ENCODE results near the gene RNF13. TPM values are rescaled to one million over a fixed set of nuclear protein-coding genes. Genes with fewer than 3 reads are reported as not detected.

Gene RNF13
- total RNA-seq, 1 experiment from 2014 or later, result 76.9 TPM

DNA sequence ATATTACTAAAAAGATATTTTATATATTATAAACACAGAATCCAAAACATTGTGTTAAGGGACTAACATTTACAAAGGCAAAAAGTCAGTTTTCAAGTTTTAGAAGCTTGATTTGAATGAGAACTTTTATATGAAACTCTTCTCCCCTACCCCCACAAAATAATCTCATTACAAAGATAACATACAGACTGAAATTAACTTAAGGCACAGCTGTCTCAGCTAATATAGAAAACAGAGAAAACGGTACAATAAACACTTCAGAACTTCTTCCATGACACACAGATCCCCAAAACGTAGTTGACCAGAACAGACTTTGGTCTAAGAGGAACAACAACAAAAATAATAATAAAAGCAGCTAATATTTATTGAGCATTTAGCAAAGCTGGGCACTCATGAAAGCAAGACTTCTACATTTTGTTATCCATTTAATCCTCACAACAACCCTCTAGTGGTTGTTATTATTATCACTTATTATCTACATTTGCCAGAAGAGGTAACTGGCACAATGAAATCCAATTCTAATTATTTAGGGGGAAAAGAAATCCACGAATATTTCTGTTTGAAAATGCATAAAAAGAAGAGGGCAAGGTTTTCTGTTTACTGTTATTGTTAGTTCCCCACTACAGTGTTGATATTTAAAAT lies 89.6 kb downstream of the RNF13 start:
- BruUV-seq (replicated peaks), result no TSS peak
- Histone ChIP-seq H3K36me3 (ENCODE audit: control insufficient read depth, insufficient read depth, low read length) (peaks cover 4% of the 10 kb centered on the region; the same call in 1 of the 2 replicates), H3K9me3 (ENCODE audit: control insufficient read depth, insufficient read depth, low read depth, low read length) (no peaks in the 10 kb centered on the region), H3K27ac (ENCODE audit: low read length) (no peak overlapping the region), H3K27me3 (ENCODE audit: control insufficient read depth, insufficient read depth, low read length) (no peaks in the 10 kb centered on the region), H3K4me3 (ENCODE audit: low read depth in 2 of 2, low read length in 2 of 2) (no peak overlapping the region), H3K4me1 (ENCODE audit: control insufficient read depth, insufficient read depth, low read length) (no peaks in the 10 kb centered on the region)
- ATAC-seq, result no peak
- CTCF ChIA-PET, result interaction anchor here (0.6 kb wide), 1 partner anchor 400 kb away, joined by 3 read pairs; no protein-coding TSS in a partner anchor
- no peak for DNase-seq (ENCODE audit: low read depth, low spot score)
- intact Hi-C loops (cut with micrococcal nuclease; ENCODE audit: unreplicated experiment), result no loop called here
- POLR2A ChIA-PET, result no interaction called here
- in situ Hi-C loops (cut with HindIII; ENCODE audit: low pct_unique_long_range_greater_than_20kb, low sequenced_read_pairs), result no loop called here
- TF ChIP-seq, protein P1, sequence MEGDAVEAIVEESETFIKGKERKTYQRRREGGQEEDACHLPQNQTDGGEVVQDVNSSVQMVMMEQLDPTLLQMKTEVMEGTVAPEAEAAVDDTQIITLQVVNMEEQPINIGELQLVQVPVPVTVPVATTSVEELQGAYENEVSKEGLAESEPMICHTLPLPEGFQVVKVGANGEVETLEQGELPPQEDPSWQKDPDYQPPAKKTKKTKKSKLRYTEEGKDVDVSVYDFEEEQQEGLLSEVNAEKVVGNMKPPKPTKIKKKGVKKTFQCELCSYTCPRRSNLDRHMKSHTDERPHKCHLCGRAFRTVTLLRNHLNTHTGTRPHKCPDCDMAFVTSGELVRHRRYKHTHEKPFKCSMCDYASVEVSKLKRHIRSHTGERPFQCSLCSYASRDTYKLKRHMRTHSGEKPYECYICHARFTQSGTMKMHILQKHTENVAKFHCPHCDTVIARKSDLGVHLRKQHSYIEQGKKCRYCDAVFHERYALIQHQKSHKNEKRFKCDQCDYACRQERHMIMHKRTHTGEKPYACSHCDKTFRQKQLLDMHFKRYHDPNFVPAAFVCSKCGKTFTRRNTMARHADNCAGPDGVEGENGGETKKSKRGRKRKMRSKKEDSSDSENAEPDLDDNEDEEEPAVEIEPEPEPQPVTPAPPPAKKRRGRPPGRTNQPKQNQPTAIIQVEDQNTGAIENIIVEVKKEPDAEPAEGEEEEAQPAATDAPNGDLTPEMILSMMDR (IDR thresholded peaks at IDR 0.05), result peak; percentile 41; the same call in 1 of the 2 replicates
- TF ChIP-seq TCF7L2 (IDR thresholded peaks at IDR 0.05; ENCODE audit: low read depth, low read length), result no peak

DNA sequence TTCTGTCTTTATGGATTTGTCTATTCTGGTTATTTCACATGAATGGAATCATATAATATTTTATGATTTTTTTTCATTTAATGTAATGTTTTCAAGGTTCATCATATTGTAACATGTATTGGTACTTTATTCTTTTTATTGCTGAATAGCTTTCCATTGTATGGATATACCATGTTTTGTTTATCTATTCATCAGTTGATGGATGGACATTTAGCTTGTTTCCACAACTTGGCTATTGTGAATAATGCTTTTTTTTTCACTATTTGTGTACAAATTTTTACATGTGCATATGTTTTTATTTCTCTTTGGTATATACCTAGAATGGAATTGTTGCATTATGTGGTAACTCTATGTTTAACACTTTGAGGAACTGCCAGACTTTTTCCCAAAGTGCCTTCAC lies 93.0 kb downstream of the RNF13 start:
- BruUV-seq (replicated peaks), result no TSS peak
- ChIA-PET POLR2A (interaction anchor here (0.7 kb wide), 1 partner anchor 69 kb away, joined by 3 read pairs; no protein-coding TSS in a partner anchor), CTCF (no interaction called here)
- ATAC-seq, result no peak
- H3K36me3 ChIP-seq (ENCODE audit: control insufficient read depth, insufficient read depth, low read length), result peaks cover 4% of the 10 kb centered on the region; the same call in 1 of the 2 replicates
- no peaks in the 10 kb centered on the region for H3K27me3 ChIP-seq (ENCODE audit: control insufficient read depth, insufficient read depth, low read length)
- TF ChIP-seq, protein P2, sequence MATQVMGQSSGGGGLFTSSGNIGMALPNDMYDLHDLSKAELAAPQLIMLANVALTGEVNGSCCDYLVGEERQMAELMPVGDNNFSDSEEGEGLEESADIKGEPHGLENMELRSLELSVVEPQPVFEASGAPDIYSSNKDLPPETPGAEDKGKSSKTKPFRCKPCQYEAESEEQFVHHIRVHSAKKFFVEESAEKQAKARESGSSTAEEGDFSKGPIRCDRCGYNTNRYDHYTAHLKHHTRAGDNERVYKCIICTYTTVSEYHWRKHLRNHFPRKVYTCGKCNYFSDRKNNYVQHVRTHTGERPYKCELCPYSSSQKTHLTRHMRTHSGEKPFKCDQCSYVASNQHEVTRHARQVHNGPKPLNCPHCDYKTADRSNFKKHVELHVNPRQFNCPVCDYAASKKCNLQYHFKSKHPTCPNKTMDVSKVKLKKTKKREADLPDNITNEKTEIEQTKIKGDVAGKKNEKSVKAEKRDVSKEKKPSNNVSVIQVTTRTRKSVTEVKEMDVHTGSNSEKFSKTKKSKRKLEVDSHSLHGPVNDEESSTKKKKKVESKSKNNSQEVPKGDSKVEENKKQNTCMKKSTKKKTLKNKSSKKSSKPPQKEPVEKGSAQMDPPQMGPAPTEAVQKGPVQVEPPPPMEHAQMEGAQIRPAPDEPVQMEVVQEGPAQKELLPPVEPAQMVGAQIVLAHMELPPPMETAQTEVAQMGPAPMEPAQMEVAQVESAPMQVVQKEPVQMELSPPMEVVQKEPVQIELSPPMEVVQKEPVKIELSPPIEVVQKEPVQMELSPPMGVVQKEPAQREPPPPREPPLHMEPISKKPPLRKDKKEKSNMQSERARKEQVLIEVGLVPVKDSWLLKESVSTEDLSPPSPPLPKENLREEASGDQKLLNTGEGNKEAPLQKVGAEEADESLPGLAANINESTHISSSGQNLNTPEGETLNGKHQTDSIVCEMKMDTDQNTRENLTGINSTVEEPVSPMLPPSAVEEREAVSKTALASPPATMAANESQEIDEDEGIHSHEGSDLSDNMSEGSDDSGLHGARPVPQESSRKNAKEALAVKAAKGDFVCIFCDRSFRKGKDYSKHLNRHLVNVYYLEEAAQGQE (IDR thresholded peaks at IDR 0.05; ENCODE audit: insufficient read depth in 1 of 2, low read depth in 2 of 2, low read length in 1 of 2), result no peak
- TF ChIP-seq POLR2AphosphoS5 (IDR thresholded peaks at IDR 0.05; ENCODE audit: low read depth, low read length), result no peak
- TF ChIP-seq TCF7L2 (IDR thresholded peaks at IDR 0.05; ENCODE audit: low read depth, low read length), result no peak
- TF ChIP-seq SIN3A (IDR thresholded peaks at IDR 0.05; ENCODE audit: borderline replicate concordance, insufficient read depth, low read depth, low read length), result no peak
- TF ChIP-seq, protein P1 (IDR thresholded peaks at IDR 0.05), result no peak
- in situ Hi-C loops (cut with HindIII; ENCODE audit: low pct_unique_long_range_greater_than_20kb, low sequenced_read_pairs) (no loop called here), intact Hi-C loops (cut with micrococcal nuclease; ENCODE audit: unreplicated experiment) (no loop called here)
- no peaks in the 10 kb centered on the region for H3K4me1 ChIP-seq (ENCODE audit: control insufficient read depth, insufficient read depth, low read length)
- no peak overlapping the region for H3K27ac ChIP-seq (ENCODE audit: low read length)
- H3K9me3 ChIP-seq (ENCODE audit: control insufficient read depth, insufficient read depth, low read depth, low read length), result no peaks in the 10 kb centered on the region
- DNase-seq (ENCODE audit: low read depth, low spot score), result no peak
- H3K4me3 ChIP-seq (ENCODE audit: low read depth in 2 of 2, low read length in 2 of 2), result no peak overlapping the region

All from Panc1 (cell line).